Peyer's patch (tissue), 4 donors: ENCODE results near the gene PLA2G6.

Source experiments
- POLR2A ChIP-seq, 2 donors: fragments of 450-650 bp; IDR thresholded peaks; one replicate each; pipeline ENCODE4 v1.5.1; 2017; ENCODE audit warnings: antibody characterized with exemption in 2 of 2, mild to moderate bottlenecking in 2 of 2, moderate library complexity in 2 of 2
- TF ChIP-seq, protein P1 (sequence below), 6 experiments: fragments of 450-650 bp in 4 of 6; fragments of 200-600 bp in 2 of 6; sonication (generic) in 1 of 6; IDR thresholded peaks; one replicate each; pipeline ENCODE4 v1.5.1; 2017 to 2019; ENCODE audit warnings: antibody characterized with exemption in 6 of 6, mild to moderate bottlenecking in 3 of 6, moderate library complexity in 1 of 6

DNA sequence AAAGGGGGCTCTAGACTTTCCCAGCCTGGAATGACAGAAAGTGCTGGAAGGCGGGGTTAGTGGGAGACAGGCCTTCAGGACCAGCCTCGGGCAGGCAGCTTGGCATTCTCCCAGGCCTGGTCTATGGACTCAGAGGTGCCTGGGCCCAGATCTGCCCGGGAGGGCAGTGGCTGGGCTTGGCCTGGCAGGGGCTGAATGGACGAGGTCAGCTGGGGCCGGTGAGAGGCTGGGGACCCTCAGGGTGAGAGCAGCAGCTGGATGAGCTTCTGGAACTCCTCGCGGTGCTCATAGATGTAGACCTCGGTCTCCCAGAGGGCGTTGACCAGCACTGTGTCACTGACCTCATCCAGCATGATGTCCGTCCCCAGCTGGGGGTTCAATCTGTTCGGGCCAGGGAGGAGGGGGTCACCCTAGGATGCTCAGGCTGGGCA, 69.7 kb downstream of the PLA2G6 start:
- TF ChIP-seq POLR2A (IDR thresholded peaks at IDR 0.05): peak in 1 of 2 donors; percentile 7
- TF ChIP-seq, protein P1, sequence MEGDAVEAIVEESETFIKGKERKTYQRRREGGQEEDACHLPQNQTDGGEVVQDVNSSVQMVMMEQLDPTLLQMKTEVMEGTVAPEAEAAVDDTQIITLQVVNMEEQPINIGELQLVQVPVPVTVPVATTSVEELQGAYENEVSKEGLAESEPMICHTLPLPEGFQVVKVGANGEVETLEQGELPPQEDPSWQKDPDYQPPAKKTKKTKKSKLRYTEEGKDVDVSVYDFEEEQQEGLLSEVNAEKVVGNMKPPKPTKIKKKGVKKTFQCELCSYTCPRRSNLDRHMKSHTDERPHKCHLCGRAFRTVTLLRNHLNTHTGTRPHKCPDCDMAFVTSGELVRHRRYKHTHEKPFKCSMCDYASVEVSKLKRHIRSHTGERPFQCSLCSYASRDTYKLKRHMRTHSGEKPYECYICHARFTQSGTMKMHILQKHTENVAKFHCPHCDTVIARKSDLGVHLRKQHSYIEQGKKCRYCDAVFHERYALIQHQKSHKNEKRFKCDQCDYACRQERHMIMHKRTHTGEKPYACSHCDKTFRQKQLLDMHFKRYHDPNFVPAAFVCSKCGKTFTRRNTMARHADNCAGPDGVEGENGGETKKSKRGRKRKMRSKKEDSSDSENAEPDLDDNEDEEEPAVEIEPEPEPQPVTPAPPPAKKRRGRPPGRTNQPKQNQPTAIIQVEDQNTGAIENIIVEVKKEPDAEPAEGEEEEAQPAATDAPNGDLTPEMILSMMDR (IDR thresholded peaks at IDR 0.05): no peak
